Activated naive CD4-positive, alpha-beta T cell treated with Interleukin-2 at 50 U/mL for 16 hours (primary cell): ENCODE measurements around the gene ELAVL3.

Source experiments
- DNase-seq: peaks from one replicate; pipeline ENCODE4 v3.0.0-alpha.2; 2020

ELAVL3 gene

GRCh38 chr19:11480715-11481533, at the start of gene ELAVL3:
Gene ELAVL3 (minus strand): TSS chr19:11481046. CDS start chr19:11480608, 438 bp downstream.
- DNase-seq, result no peak

- DNase-seq, result peak; percentile 48
Observed at GRCh38 chr19:11530432-11530831, 49.6 kb upstream of the ELAVL3 start.

GRCh38 chr19:11528551-11529341, 47.9 kb upstream of the ELAVL3 start, which contains the start of gene ECSIT:
Gene ECSIT (minus strand): TSS chr19:11529134. CDS start chr19:11519170, 9,964 bp downstream.
- DNase-seq, result peak; percentile 95

GRCh38 chr19:11519138-11519537, 38.3 kb upstream of the ELAVL3 start:
- no peak for DNase-seq

- DNase-seq, result no peak
Observed at GRCh38 chr19:11513946-11514345, 33.1 kb upstream of the ELAVL3 start.

GRCh38 chr19:11510444-11510843, 29.6 kb upstream of the ELAVL3 start:
- no peak for DNase-seq

- DNase-seq, result no peak
Observed at GRCh38 chr19:11507370-11508078, 26.7 kb upstream of the ELAVL3 start.

GRCh38 chr19:11506967-11507366, 26.1 kb upstream of the ELAVL3 start:
- no peak for DNase-seq

- no peak for DNase-seq
Observed at GRCh38 chr19:11506101-11506555, 25.3 kb upstream of the ELAVL3 start.

GRCh38 chr19:11505504-11506100, 24.8 kb upstream of the ELAVL3 start, which contains the start of gene ZNF653:
Gene ZNF653 (minus strand): TSS chr19:11505839. CDS start chr19:11505786, 53 bp downstream.
- peak; percentile 94 for DNase-seq

GRCh38 chr19:11505032-11505503, 24.2 kb upstream of the ELAVL3 start:
- peak; percentile 97 for DNase-seq

GRCh38 chr19:11504502-11505031, 23.7 kb upstream of the ELAVL3 start:
- DNase-seq, result no peak

GRCh38 chr19:11499890-11500420, 19.1 kb upstream of the ELAVL3 start:
- no peak for DNase-seq

- DNase-seq, result no peak
Observed at GRCh38 chr19:11499220-11499726, 18.4 kb upstream of the ELAVL3 start.

- DNase-seq, result peak; percentile 66
Observed at GRCh38 chr19:11496391-11497163, 15.7 kb upstream of the ELAVL3 start.

GRCh38 chr19:11495885-11496284, 15.0 kb upstream of the ELAVL3 start:
- no peak for DNase-seq

GRCh38 chr19:11495481-11495880, 14.6 kb upstream of the ELAVL3 start:
- DNase-seq, result no peak

- no peak for DNase-seq
Observed at GRCh38 chr19:11494634-11495285, 13.9 kb upstream of the ELAVL3 start.

GRCh38 chr19:11489378-11489777, 8.5 kb upstream of the ELAVL3 start:
- no peak for DNase-seq
